Esophagus (tissue), 2 donors: Measurements from ENCODE around the gene R3HDM1. TPM values are rescaled to one million over a fixed set of nuclear protein-coding genes. Genes with fewer than 3 reads are reported as not detected.
"Not testable (repeated sequence)": the region's sequence is repeated elsewhere in the genome, so short reads cannot be mapped to it uniquely, and the experiment has no call there.

Source experiments
- H3K27ac ChIP-seq, 2 donors: one replicate each; pipeline ENCODE4 v1.5.1; 2013; ENCODE audit warnings: low read depth in 2 of 2, mild to moderate bottlenecking in 2 of 2, inconsistent platforms in 1 of 2, low read length in 1 of 2, moderate library complexity in 1 of 2
- H3K27me3 ChIP-seq, 2 donors: one replicate each; pipeline ENCODE4 v1.6.1; 2013; ENCODE audit warnings: low read length in 2 of 2, control low read depth in 1 of 2, mild to moderate bottlenecking in 1 of 2; ENCODE audit not compliant: insufficient read depth in 2 of 2, control insufficient read depth in 1 of 2
- H3K36me3 ChIP-seq, 2 donors: one replicate each; pipeline ENCODE4 v1.6.1; 2013; ENCODE audit warnings: low read length in 1 of 2; ENCODE audit not compliant: control insufficient read depth in 2 of 2, insufficient read depth in 2 of 2
- H3K4me1 ChIP-seq, 2 donors: one replicate each; pipeline ENCODE4 v1.6.1; 2013; ENCODE audit warnings: low read length in 1 of 2; ENCODE audit not compliant: control insufficient read depth in 2 of 2, insufficient read depth in 2 of 2
- H3K4me3 ChIP-seq, 2 donors: one replicate each; pipeline ENCODE4 v1.5.1; 2013; ENCODE audit warnings: low read length in 2 of 2, mild to moderate bottlenecking in 2 of 2, low read depth in 1 of 2, moderate library complexity in 1 of 2
- H3K9me3 ChIP-seq, 2 donors: one replicate each; pipeline ENCODE4 v1.6.1; 2013; ENCODE audit warnings: mild to moderate bottlenecking in 2 of 2, low read depth in 1 of 2, low read length in 1 of 2, moderate library complexity in 1 of 2; ENCODE audit not compliant: control insufficient read depth in 2 of 2, insufficient read depth in 1 of 2
- WGBS, 2 donors: extraction: QIAGEN DNeasy Blood & Tissue Kit; methylation state at CpG; one replicate each; pipeline ENCODE4 v1.1.7; 2013; 5-methylcytosine and 5-hydroxymethylcytosine counted together
- polyA plus RNA-seq, 2 donors: library from polyadenylated mRNA; stranded (reverse); fragments of 200-250 nt; gene quantifications; one replicate each; pipeline ENCODE4 v1.2.3, GENCODE V29; 2013
- donor health status: healthy with polysubstance abuse.
- donor health status: Bipolar disorder and iron deficiency.

The R3HDM1 gene
- polyA plus RNA-seq, 2 donors = 5.3 to 6.8 TPM

DNA sequence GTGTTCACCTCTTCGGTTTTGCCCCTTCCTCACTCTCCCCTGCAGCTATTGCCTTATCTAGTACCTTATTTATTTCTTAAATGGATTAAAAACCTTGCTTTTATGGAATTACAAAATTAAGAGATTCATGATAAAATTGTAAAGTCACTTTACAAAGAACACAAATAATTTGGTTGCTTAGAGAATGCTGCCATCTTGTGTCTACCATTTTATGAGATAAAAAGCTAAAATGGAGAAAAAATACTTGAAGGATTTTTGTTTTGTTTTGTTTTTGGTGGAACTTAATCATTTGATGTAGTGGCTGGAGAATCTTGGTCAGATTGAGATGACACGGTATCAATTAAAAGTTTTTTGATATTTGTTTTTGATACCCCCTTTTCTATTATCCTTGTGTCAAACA lies 69.6 kb downstream of the R3HDM1 start:
- Histone ChIP-seq H3K36me3 (peaks cover 0 to 1% of the 10 kb centered on the region in 2 donors), H3K27me3 (no peaks in the 10 kb centered on the region), H3K27ac (no peak overlapping the region), H3K4me3 (no peak overlapping the region), H3K9me3 (no peaks in the 10 kb centered on the region), H3K4me1 (no peaks in the 10 kb centered on the region)
- WGBS, 2 donors = 89 to 95% methylated on average over 2 of the region's 2 CpGs

DNA sequence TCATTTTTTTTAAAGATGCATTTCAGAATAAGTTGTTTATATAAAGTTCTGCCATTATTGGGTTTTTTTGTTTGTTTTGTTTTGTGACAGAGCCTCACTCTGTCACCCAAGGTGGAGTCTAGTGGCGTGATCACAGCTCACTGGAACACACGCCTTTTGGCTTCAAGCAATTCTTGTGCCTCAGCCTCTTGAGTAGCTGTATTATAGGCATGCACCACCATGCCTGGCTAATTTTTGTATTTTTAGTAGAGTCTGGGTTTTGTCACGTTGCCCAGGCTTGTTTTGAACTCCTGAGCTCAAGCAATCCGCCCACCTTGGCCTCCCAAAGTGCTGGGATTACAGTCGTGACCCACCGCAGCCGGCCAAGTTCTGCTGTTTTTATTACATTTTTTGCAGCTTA lies 72.3 kb downstream of the R3HDM1 start:
- H3K4me1 ChIP-seq = no peaks in the 10 kb centered on the region
- peak overlapping the region in 1 of 2 donors; percentile 31 for H3K27ac ChIP-seq
- H3K36me3 ChIP-seq = peaks cover 0 to 2% of the 10 kb centered on the region in 2 donors
- WGBS, 2 donors = 46 to 54% methylated on average over 7 of the region's 7 CpGs
- H3K27me3 ChIP-seq = no peaks in the 10 kb centered on the region
- no peaks in the 10 kb centered on the region for H3K9me3 ChIP-seq
- no peak overlapping the region for H3K4me3 ChIP-seq

DNA sequence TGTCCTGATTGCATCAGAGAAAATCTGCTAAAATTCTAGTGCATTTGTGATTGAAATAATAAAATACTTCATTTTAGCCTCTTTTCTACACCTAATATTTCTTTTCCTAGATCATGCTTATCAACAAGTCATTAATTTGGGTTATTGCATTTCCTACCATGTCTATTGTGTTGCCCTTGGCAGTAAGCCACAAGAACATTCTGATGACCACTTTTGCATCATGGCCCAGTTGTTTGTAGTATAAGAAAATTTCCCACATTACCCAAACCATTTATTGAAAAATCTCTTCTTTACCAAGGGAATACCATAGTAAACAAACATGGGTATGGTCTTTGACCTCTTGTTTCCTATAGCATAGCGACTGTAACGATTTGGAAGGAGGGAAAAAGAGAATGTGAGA lies 76.3 kb downstream of the R3HDM1 start:
- H3K4me1 ChIP-seq = no peaks in the 10 kb centered on the region
- H3K27me3 ChIP-seq = no peaks in the 10 kb centered on the region
- WGBS, 2 donors = 95 to 97% methylated on average over 2 of the region's 2 CpGs
- no peak overlapping the region for H3K27ac ChIP-seq
- no peaks in the 10 kb centered on the region for H3K9me3 ChIP-seq
- H3K36me3 ChIP-seq = peaks cover 0 to 2% of the 10 kb centered on the region in 2 donors
- no peak overlapping the region for H3K4me3 ChIP-seq

DNA sequence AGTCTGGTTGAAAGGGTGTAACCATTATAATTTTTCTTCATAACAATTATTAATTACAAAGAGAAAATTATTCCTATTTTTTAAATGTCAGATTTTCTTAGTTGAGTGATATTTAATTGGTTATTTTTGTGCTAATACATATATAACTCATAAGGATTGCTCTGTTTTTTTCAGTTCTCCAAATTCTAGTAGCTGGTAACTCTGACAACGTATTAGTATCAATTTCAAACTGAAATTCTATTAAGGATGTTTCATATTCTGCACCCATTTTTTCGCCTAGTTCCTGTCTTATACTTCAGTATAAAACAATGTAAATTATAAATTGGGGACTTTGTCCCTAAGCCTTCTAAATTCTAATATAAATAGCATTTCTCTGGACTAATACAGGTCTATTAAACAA lies 81.0 kb downstream of the R3HDM1 start:
- no peaks in the 10 kb centered on the region for H3K4me1 ChIP-seq
- H3K27ac ChIP-seq = no peak overlapping the region
- H3K36me3 ChIP-seq = no peaks in the 10 kb centered on the region
- no peaks in the 10 kb centered on the region for H3K9me3 ChIP-seq
- no peak overlapping the region for H3K4me3 ChIP-seq
- 92 to 96% methylated on average over 2 of the region's 2 CpGs for WGBS, 2 donors
- H3K27me3 ChIP-seq = no peaks in the 10 kb centered on the region

DNA sequence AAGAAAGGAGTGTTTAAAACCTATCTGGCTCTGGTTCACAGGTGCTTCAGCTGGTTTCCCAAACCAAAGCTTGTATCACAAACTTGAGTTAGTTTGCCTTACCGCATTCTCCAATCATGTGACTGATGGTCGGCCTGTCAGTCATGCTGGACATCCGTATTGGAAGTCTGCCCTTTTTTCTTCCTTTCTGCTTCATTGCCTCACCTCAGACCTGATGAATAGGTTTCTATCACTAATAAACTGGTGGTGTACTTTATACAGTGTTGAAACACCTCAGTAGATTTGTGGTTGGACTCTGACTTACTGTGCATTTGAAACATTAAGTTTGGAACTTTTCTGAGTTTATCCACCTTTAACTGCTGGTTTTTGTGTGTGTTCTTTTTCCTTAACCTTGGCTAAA lies 84.1 kb downstream of the R3HDM1 start:
- H3K27me3 ChIP-seq = no peaks in the 10 kb centered on the region
- no peaks in the 10 kb centered on the region for H3K36me3 ChIP-seq
- no peaks in the 10 kb centered on the region for H3K4me1 ChIP-seq
- H3K27ac ChIP-seq = no peak overlapping the region
- no peak overlapping the region for H3K4me3 ChIP-seq
- H3K9me3 ChIP-seq = no peaks in the 10 kb centered on the region
- WGBS, 2 donors = 91% methylated on average over 3 of the region's 3 CpGs

- Histone ChIP-seq H3K4me3 (no peak overlapping the region), H3K27me3 (no peaks in the 10 kb centered on the region), H3K36me3 (no peaks in the 10 kb centered on the region), H3K4me1 (no peaks in the 10 kb centered on the region), H3K9me3 (no peaks in the 10 kb centered on the region), H3K27ac (no peak overlapping the region)
Measured at GRCh38 chr2:135617501-135618015, 86.3 kb downstream of the R3HDM1 start.

DNA sequence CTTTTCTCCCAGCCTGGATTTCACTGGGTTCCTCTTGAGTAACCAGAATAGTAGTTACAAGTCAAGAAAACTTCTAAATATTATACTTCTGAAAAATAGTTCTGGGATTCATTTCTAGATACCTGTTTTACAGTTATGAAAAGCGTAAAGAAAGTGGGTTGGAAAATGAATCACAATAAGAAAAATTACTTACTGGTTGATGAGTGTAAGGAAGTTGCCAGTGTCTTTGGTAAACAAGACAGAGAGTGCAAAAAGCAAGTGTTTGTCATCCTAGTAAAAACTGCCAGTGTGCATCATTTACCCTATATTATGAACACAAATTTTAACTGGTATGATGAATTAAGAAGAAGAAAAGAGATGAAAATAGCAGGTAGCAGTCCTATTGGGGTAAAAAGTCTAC lies 88.9 kb downstream of the R3HDM1 start:
- WGBS, 2 donors = 89 to 90% methylated on average over 1 of the region's 1 CpG
- Histone ChIP-seq H3K4me1 (no peaks in the 10 kb centered on the region), H3K4me3 (no peak overlapping the region), H3K27ac (no peak overlapping the region), H3K27me3 (no peaks in the 10 kb centered on the region), H3K9me3 (no peaks in the 10 kb centered on the region), H3K36me3 (no peaks in the 10 kb centered on the region)

DNA sequence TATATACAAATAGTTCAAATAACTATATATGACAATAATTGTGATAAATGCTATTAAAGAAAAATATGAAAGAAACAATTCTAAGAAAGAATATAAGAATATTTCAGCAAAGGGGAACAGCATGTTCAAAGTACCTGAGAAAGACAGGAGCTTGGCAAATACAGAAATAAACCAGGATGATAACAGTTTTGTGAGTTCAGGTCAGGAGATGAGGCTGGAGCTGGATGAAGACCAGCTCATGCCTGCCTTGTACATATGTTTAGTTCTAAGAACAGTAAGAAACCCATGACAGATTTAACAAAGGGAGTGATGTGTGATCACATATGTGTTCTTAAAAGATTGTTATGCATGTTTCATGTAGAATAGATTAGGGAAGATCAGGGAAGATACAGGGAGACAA lies 98.2 kb downstream of the R3HDM1 start:
- no peaks in the 10 kb centered on the region for H3K36me3 ChIP-seq
- no peaks in the 10 kb centered on the region for H3K9me3 ChIP-seq
- H3K27me3 ChIP-seq = no peaks in the 10 kb centered on the region
- no peaks in the 10 kb centered on the region for H3K4me1 ChIP-seq
- H3K27ac ChIP-seq = no peak overlapping the region
- no peak overlapping the region for H3K4me3 ChIP-seq

GRCh38 chr2:135630034-135630433 lies 98.8 kb downstream of the R3HDM1 start:
- not testable (repeated sequence) for H3K27me3 ChIP-seq, H3K4me1 ChIP-seq, H3K4me3 ChIP-seq, H3K36me3 ChIP-seq, H3K9me3 ChIP-seq, H3K27ac ChIP-seq
- WGBS, 2 donors = 92 to 96% methylated on average over 8 of the region's 8 CpGs

DNA sequence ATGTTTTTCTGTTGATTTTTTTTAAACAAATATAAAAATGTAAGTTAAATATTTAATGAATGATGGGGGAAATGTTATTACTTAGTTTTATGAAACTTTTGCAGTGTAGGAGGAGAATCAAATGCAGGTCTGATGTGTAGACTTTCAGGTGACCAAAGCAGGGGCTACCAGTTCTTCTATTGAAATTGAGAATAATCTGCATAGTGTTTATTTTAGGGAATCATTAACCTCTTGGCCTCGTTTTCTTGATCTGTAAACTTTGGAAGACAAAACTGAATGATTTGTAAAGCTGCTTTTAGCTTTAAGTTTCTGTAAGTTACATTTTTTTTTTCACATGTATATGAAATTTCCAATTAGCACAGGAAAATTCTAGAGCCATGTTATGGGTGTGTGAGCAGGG lies 99.2 kb downstream of the R3HDM1 start:
- 67 to 90% methylated on average over 1 of the region's 1 CpG for WGBS, 2 donors
- H3K27me3 ChIP-seq = no peaks in the 10 kb centered on the region
- H3K4me1 ChIP-seq = no peaks in the 10 kb centered on the region

More for the DNA sequence above, 99.2 kb downstream of the R3HDM1 start:
- Histone ChIP-seq H3K9me3 (no peaks in the 10 kb centered on the region), H3K27ac (no peak overlapping the region), H3K36me3 (no peaks in the 10 kb centered on the region), H3K4me3 (no peak overlapping the region)
